Panc1 (cell line): ENCODE data around the gene DNAH9.
"Not testable (repeated sequence)": the region's sequence is repeated elsewhere in the genome, so short reads cannot be mapped to it uniquely, and the experiment has no call there.

ENCODE experiments used
- REST ChIP-seq, 2 experiments: IDR thresholded peaks; 2 replicates each; pipeline ENCODE4 v1.6.1; 2011 to 2012; ENCODE audit warnings: low read depth in 2 of 2, control low read depth in 1 of 2, low read length in 1 of 2, mild to moderate bottlenecking in 1 of 2, moderate library complexity in 1 of 2; ENCODE audit not compliant: insufficient read depth in 1 of 2
- TF ChIP-seq, protein P1 (sequence below): fragments of 450-650 bp; IDR thresholded peaks from 2 replicates; pipeline ENCODE4 v1.5.1; 2017; ENCODE audit warnings: mild to moderate bottlenecking

- TF ChIP-seq, protein P1, sequence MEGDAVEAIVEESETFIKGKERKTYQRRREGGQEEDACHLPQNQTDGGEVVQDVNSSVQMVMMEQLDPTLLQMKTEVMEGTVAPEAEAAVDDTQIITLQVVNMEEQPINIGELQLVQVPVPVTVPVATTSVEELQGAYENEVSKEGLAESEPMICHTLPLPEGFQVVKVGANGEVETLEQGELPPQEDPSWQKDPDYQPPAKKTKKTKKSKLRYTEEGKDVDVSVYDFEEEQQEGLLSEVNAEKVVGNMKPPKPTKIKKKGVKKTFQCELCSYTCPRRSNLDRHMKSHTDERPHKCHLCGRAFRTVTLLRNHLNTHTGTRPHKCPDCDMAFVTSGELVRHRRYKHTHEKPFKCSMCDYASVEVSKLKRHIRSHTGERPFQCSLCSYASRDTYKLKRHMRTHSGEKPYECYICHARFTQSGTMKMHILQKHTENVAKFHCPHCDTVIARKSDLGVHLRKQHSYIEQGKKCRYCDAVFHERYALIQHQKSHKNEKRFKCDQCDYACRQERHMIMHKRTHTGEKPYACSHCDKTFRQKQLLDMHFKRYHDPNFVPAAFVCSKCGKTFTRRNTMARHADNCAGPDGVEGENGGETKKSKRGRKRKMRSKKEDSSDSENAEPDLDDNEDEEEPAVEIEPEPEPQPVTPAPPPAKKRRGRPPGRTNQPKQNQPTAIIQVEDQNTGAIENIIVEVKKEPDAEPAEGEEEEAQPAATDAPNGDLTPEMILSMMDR, result not testable (repeated sequence)
- TF ChIP-seq REST (IDR thresholded peaks at IDR 0.05; ENCODE audit: insufficient read depth in 1 of 2, low read depth in 2 of 2, low read length in 1 of 2), result not testable (repeated sequence)
Measured at GRCh38 chr17:11949571-11949970, 351.3 kb downstream of the DNAH9 start.
